WTC11 (cell line): ENCODE measurements around the gene SLC49A3. TPM values are rescaled to one million over a fixed set of nuclear protein-coding genes. Genes with fewer than 3 reads are reported as not detected.
A peak's percentile ranks its signal among the peaks of the same experiment; 100 is the strongest.

Source experiments
- ATAC-seq: fragments of 200-7000 bp; cut with Tn5 transposase; 2 replicates; pipeline ENCODE4 v1.10.0; 2021; ENCODE audit warnings: mild to moderate bottlenecking, moderate library complexity
- CTCF ChIA-PET: fragments of 300-600 bp; sonication (Branson Sonifier 250); formaldehyde crosslinking; loops from one replicate; lab custom pipeline; 2021; ENCODE audit warnings: antibody characterized with exemption; lab: Charles Lee
- POLR2A ChIA-PET: fragments of 350-600 bp; sonication (Branson Sonifier 250); formaldehyde crosslinking; loops from one replicate; lab custom pipeline; 2021; ENCODE audit warnings: antibody characterized with exemption; lab: Charles Lee
- DNase-seq: peaks from one replicate; pipeline ENCODE4 v3.0.0; 2021; ENCODE audit warnings: low spot score
- H3K27ac Mint-ChIP-seq: 2 replicates; pipeline ENCODE4 v1.8.0; 2021; ENCODE audit warnings: mixed read lengths
- H3K27me3 Mint-ChIP-seq: 2 replicates; pipeline ENCODE4 v1.8.0; 2021; ENCODE audit warnings: low read depth, mild to moderate bottlenecking, moderate library complexity, mixed read lengths
- H3K36me3 Mint-ChIP-seq: 2 replicates; pipeline ENCODE4 v1.8.0; 2021; ENCODE audit warnings: mixed read lengths
- H3K4me1 Mint-ChIP-seq: 2 replicates; pipeline ENCODE4 v1.8.0; 2022; ENCODE audit warnings: mixed read lengths
- H3K4me3 Mint-ChIP-seq: 2 replicates; pipeline ENCODE4 v1.8.0; 2021; ENCODE audit warnings: mild to moderate bottlenecking, moderate library complexity, mixed read lengths
- H3K9me3 Mint-ChIP-seq: 2 replicates; pipeline ENCODE4 v1.8.0; 2021; ENCODE audit warnings: mixed read lengths
- AFF4 ChIP-seq: sonication (generic); formaldehyde crosslinking; IDR thresholded peaks from 2 replicates; pipeline ENCODE4 v1.8.1; 2023; ENCODE audit warnings: mild to moderate bottlenecking, missing genetic modification reagents, borderline replicate concordance
- E2F4 ChIP-seq: sonication (generic); formaldehyde crosslinking; IDR thresholded peaks from 2 replicates; pipeline ENCODE4 v1.8.1; 2022; ENCODE audit warnings: low read depth, mild to moderate bottlenecking, moderate library complexity, missing genetic modification reagents, borderline replicate concordance
- EMX1 ChIP-seq: fragments of 250-450 bp; sonication (Bioruptor Pico); IDR thresholded peaks from 2 replicates; pipeline ENCODE4 v1.8.0; 2021; ENCODE audit warnings: mild to moderate bottlenecking
- GABPB1 ChIP-seq: sonication (generic); formaldehyde crosslinking; IDR thresholded peaks from 2 replicates; pipeline ENCODE4 v1.8.1; 2023; ENCODE audit warnings: mild to moderate bottlenecking, missing genetic modification reagents
- NFYB ChIP-seq: sonication (generic); formaldehyde crosslinking; conservative IDR thresholded peaks from 2 replicates; pipeline ENCODE4 v1.8.0; 2022; ENCODE audit warnings: low read depth, missing genetic modification reagents
- RELA ChIP-seq: sonication (generic); formaldehyde crosslinking; IDR thresholded peaks from 2 replicates; pipeline ENCODE4 v1.8.1; 2022; ENCODE audit warnings: missing genetic modification reagents, mild to moderate bottlenecking, borderline replicate concordance
- SMAD4 ChIP-seq: sonication (generic); formaldehyde crosslinking; IDR thresholded peaks from 2 replicates; pipeline ENCODE4 v1.8.0; 2022; ENCODE audit warnings: mild to moderate bottlenecking, missing genetic modification reagents
- SOX15 ChIP-seq: fragments of 250-450 bp; sonication (Bioruptor Pico); IDR thresholded peaks from 2 replicates; pipeline ENCODE4 v1.9.0; 2021; ENCODE audit warnings: mild to moderate bottlenecking
- total RNA-seq: library from RNA; stranded (reverse); gene quantifications from 3 replicates; pipeline ENCODE4 v1.2.3, GENCODE V29; 2021
- TF ChIP-seq, protein P1 (sequence below): sonication (generic); formaldehyde crosslinking; conservative IDR thresholded peaks from 2 replicates; pipeline ENCODE4 v1.8.1; 2023; ENCODE audit warnings: mild to moderate bottlenecking, low read depth, missing genetic modification reagents, moderate library complexity
- TF ChIP-seq, protein P2 (sequence below): sonication (generic); formaldehyde crosslinking; conservative IDR thresholded peaks from 2 replicates; pipeline ENCODE4 v1.8.1; 2022; ENCODE audit warnings: mild to moderate bottlenecking, missing genetic modification reagents
- TF ChIP-seq, protein P3 (sequence below): sonication (generic); formaldehyde crosslinking; IDR thresholded peaks from 2 replicates; pipeline ENCODE4 v1.8.0; 2023; ENCODE audit warnings: missing genetic modification reagents
- TF ChIP-seq, protein P4 (sequence below): fragments of 250-450 bp; sonication (Bioruptor Pico); conservative IDR thresholded peaks from 2 replicates; pipeline ENCODE4 v1.9.0; 2021; ENCODE audit warnings: mild to moderate bottlenecking
- TF ChIP-seq, protein P5 (sequence below): sonication (generic); formaldehyde crosslinking; IDR thresholded peaks from 2 replicates; pipeline ENCODE4 v1.8.0; 2022; ENCODE audit warnings: mild to moderate bottlenecking, missing genetic modification reagents
- TF ChIP-seq, protein P6 (sequence below): fragments of 250-450 bp; sonication (Bioruptor Pico); IDR thresholded peaks from 2 replicates; pipeline ENCODE4 v1.9.0; 2021; ENCODE audit warnings: moderate library complexity, mild to moderate bottlenecking, inconsistent platforms, borderline replicate concordance

The SLC49A3 gene
- total RNA-seq, 1 experiment from 2014 or later, result 5.8 TPM

DNA sequence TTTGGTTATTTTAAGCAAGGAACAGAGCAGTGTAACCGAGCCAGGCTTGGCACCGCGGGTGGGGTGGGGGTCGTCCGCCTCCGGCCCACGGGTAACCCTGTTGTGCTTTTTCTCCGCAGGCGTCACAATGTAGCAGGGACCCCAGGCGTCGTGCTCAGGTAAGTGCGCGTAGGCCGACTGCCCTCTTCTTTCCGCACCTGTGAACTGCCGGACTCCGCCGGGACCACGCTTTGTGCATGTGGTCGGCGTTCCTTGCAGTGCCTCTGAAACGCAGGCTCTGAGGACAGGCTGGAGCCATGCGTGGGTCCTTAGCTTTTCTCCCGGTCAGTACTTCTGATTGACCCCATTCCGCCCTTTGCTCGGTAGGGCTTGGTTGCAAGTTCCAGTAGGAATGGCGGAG lies 41.6 kb upstream of the SLC49A3 start:
- ChIA-PET POLR2A (no interaction called here), CTCF (no interaction called here)
- peaks cover 2% of the 10 kb centered on the region; the same call in 1 of the 2 replicates for H3K4me1 Mint-ChIP-seq
- peaks cover 34% of the 10 kb centered on the region for H3K36me3 Mint-ChIP-seq
- TF ChIP-seq, protein P1, sequence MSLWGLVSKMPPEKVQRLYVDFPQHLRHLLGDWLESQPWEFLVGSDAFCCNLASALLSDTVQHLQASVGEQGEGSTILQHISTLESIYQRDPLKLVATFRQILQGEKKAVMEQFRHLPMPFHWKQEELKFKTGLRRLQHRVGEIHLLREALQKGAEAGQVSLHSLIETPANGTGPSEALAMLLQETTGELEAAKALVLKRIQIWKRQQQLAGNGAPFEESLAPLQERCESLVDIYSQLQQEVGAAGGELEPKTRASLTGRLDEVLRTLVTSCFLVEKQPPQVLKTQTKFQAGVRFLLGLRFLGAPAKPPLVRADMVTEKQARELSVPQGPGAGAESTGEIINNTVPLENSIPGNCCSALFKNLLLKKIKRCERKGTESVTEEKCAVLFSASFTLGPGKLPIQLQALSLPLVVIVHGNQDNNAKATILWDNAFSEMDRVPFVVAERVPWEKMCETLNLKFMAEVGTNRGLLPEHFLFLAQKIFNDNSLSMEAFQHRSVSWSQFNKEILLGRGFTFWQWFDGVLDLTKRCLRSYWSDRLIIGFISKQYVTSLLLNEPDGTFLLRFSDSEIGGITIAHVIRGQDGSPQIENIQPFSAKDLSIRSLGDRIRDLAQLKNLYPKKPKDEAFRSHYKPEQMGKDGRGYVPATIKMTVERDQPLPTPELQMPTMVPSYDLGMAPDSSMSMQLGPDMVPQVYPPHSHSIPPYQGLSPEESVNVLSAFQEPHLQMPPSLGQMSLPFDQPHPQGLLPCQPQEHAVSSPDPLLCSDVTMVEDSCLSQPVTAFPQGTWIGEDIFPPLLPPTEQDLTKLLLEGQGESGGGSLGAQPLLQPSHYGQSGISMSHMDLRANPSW (CRISPR knock-in tag), result no peak
- TF ChIP-seq, protein P2, sequence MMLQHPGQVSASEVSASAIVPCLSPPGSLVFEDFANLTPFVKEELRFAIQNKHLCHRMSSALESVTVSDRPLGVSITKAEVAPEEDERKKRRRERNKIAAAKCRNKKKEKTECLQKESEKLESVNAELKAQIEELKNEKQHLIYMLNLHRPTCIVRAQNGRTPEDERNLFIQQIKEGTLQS (CRISPR knock-in tag), result no peak
- TF ChIP-seq E2F4 (CRISPR knock-in tag) (no peak), RELA (CRISPR knock-in tag) (no peak), GABPB1 (CRISPR knock-in tag) (no peak), NFYB (CRISPR knock-in tag) (no peak)
- peak overlapping the region; percentile 52; the same call in 1 of the 2 replicates for H3K27ac Mint-ChIP-seq
- H3K27me3 Mint-ChIP-seq, result no peaks in the 10 kb centered on the region
- H3K4me3 Mint-ChIP-seq, result no peak overlapping the region
- H3K9me3 Mint-ChIP-seq, result no peaks in the 10 kb centered on the region
- DNase-seq (no peak), ATAC-seq (no peak)

DNA sequence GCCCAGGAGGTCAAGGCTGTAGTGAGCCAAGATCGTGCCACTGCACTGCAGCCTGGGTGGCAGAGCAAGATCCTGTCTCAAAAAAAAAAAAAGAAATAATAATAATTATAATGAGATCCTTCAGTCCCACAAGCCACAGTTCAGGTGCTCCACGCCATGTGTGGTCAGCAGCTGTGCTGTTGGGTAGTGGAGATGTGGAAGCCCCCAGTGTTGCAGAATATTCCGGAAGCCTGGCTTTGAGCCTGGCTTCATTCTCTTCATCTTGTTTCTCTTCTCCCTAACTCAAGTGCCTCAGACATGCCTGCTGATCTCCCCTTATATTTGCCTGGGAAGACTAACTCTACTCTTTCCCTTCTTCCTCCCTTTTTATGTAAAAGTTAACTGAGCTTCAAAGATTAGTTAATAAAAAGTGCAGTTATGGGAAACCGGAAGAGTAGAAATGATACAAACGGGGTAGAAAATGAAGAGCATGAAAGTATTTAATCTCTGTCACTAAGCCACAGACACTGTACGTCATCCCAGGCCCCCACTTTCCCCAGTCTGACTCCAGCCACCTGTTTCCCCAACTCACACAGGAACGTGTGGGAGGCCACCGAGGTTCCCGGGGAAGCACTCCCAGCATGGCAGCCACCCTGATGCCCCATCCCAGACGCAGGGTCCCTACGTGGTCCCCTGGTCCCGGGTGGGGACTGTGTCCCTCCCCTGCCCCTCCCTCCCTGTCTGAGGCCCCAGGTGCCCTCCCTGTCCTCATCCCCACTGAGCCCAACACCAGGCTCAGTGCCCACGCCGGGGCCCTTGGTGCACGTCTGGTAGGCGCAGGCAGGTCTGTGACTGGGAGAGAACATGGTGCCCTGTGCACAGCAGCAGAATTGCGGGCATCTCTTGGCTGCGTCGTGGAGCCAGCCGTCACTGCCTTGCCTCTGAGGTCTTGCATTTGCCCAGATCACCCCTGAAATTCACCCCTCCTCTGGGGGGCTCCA lies 40.7 kb upstream of the SLC49A3 start:
- no peak overlapping the region for H3K4me3 Mint-ChIP-seq
- DNase-seq, result no peak
- no peak for TF ChIP-seq AFF4 (CRISPR knock-in tag)
- TF ChIP-seq, all 79 proteins: peak for 0
- ChIA-PET POLR2A (no interaction called here), CTCF (no interaction called here)
- Mint-ChIP-seq H3K27ac (peak overlapping the region; percentile 80), H3K36me3 (peaks cover 25% of the 10 kb centered on the region), H3K4me1 (peaks cover 2% of the 10 kb centered on the region; the same call in 1 of the 2 replicates), H3K27me3 (no peaks in the 10 kb centered on the region), H3K9me3 (no peaks in the 10 kb centered on the region)
- no peak for ATAC-seq

DNA sequence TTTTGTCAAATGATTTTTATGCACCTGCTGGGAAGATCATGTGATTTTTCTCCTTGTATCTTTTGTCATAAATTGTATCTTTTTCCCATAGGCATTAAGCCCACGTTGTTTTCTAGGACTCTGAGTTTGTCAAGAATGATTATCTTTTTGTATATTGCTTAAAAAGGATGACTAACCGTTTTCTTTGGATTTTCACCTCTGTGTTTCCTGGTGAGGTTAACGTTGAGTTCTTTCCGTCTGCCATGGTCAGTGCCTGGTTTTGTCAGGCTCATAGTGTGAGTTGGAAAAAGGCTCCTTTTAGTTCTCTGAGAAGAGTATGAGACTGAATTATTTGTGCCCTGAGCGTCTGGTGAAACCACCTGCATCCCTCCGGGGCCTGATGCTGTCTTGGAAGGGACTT lies 38.6 kb upstream of the SLC49A3 start:
- no peaks in the 10 kb centered on the region for H3K27me3 Mint-ChIP-seq
- H3K4me1 Mint-ChIP-seq, result peaks cover 2% of the 10 kb centered on the region; the same call in 1 of the 2 replicates
- H3K36me3 Mint-ChIP-seq, result peaks cover 15% of the 10 kb centered on the region
- ATAC-seq (no peak), DNase-seq (no peak)
- no peak overlapping the region for H3K4me3 Mint-ChIP-seq
- CTCF ChIA-PET, result interaction anchor here (1.6 kb wide), 1 partner anchor 43 kb away, joined by 3 read pairs; no protein-coding TSS in a partner anchor
- POLR2A ChIA-PET, result no interaction called here
- no peaks in the 10 kb centered on the region for H3K9me3 Mint-ChIP-seq
- peak overlapping the region; percentile 77; the same call in 1 of the 2 replicates for H3K27ac Mint-ChIP-seq
- TF ChIP-seq, protein P3, sequence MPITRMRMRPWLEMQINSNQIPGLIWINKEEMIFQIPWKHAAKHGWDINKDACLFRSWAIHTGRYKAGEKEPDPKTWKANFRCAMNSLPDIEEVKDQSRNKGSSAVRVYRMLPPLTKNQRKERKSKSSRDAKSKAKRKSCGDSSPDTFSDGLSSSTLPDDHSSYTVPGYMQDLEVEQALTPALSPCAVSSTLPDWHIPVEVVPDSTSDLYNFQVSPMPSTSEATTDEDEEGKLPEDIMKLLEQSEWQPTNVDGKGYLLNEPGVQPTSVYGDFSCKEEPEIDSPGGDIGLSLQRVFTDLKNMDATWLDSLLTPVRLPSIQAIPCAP (CRISPR knock-in tag), result no peak
- TF ChIP-seq EMX1 (CRISPR knock-in tag) (no peak), SOX15 (CRISPR knock-in tag) (no peak), SMAD4 (no peak)
- TF ChIP-seq, protein P4, sequence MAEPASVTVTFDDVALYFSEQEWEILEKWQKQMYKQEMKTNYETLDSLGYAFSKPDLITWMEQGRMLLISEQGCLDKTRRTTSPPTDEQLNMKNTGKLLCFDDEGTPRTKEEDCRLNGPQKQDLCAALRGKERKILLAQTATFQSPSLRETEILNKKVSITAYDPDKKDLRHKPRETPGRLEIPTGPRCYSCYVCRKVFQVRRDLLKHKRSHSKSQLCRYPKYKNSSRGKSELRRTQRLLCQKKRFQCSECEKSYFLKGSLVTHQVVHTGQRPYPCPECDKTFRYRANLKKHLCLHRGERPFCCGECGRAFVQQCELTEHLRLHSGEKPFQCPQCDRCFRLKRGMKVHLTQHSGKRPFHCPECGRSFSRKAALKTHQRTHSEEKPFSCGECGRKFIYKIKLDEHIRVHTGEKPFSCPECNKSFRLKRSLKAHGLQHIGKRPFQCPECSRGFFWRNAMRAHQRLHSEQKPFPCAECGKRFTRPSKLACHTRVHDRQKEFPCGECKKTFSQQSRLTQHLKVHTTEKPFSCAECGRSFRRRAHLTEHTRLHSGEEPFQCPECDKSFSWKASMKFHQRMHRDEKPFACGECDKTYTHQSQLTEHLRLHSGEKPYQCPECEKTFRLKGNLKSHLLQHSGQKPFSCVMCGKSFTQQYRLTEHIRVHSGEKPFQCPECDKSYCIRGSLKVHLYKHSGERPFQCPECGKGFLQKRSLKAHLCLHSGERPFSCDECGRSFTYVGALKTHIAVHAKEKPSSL (CRISPR knock-in tag), result no peak
- TF ChIP-seq, protein P5, sequence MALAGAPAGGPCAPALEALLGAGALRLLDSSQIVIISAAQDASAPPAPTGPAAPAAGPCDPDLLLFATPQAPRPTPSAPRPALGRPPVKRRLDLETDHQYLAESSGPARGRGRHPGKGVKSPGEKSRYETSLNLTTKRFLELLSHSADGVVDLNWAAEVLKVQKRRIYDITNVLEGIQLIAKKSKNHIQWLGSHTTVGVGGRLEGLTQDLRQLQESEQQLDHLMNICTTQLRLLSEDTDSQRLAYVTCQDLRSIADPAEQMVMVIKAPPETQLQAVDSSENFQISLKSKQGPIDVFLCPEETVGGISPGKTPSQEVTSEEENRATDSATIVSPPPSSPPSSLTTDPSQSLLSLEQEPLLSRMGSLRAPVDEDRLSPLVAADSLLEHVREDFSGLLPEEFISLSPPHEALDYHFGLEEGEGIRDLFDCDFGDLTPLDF (CRISPR knock-in tag), result no peak
- TF ChIP-seq, protein P6, sequence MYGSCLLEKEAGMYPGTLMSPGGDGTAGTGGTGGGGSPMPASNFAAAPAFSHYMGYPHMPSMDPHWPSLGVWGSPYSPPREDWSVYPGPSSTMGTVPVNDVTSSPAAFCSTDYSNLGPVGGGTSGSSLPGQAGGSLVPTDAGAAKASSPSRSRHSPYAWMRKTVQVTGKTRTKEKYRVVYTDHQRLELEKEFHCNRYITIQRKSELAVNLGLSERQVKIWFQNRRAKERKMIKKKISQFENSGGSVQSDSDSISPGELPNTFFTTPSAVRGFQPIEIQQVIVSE, result no peak
